ENCODE data around the gene EIF2A.

GRCh38 chr3:150582620-150583019 lies 36.0 kb downstream of the EIF2A start:
- TF ChIP-seq GATA3 (IDR thresholded peaks at IDR 0.05; ENCODE audit: low read depth, low read length): no peak
- no peak for TF ChIP-seq GATA2 (IDR thresholded peaks at IDR 0.05; ENCODE audit: low read depth, low read length)
